HCT116 (cell line): ENCODE data around the gene ZNF516. TPM values are rescaled to one million over a fixed set of nuclear protein-coding genes. Genes with fewer than 3 reads are reported as not detected.

Source experiments
- ATAC-seq: fragments of 200-7000 bp; cut with Tn5 transposase; 2 replicates; pipeline ENCODE4 v1.9.1; 2020; ENCODE audit warnings: mild to moderate bottlenecking, moderate library complexity
- BruUV-seq: library from RNA; stranded (reverse); fragments of 400-500 nt; replicated peaks from 2 replicates; lab custom pipeline; 2021; lab: Mats Ljungman, UMichigan
- CTCF ChIA-PET: fragments of 300-600 bp; sonication (Branson Sonifier 250); formaldehyde crosslinking; loops from one replicate; lab custom pipeline; 2021; ENCODE audit warnings: antibody characterized with exemption; lab: Charles Lee
- POLR2A ChIA-PET: fragments of 300-600, 350-600 bp; sonication (Branson Sonifier 250); formaldehyde crosslinking; loops from one replicate; lab custom pipeline; 2021; ENCODE audit warnings: antibody characterized with exemption; lab: Charles Lee
- RAD21 ChIA-PET, 2 experiments: fragments of 300-600 bp; sonication (Branson Sonifier 250); formaldehyde crosslinking; loops; one replicate each; lab custom pipeline; 2023; ENCODE audit warnings: low total read pairs in 2 of 2; ENCODE audit not compliant: uncharacterized antibody in 2 of 2, unreplicated experiment in 2 of 2, low non-redundant PET in 1 of 2; lab: Charles Lee
- DNase-seq: peaks from one replicate; pipeline ENCODE4 v3.0.0-alpha.2; 2010; ENCODE audit warnings: low read depth, low spot score
- H2AFZ ChIP-seq: fragments of 200-600 bp; shearing (Covaris generic), sonication (generic); 2 replicates; pipeline ENCODE4 v1.6.1; 2017; ENCODE audit warnings: low read depth, mixed run types, mixed read lengths, antibody characterized with exemption, low read length; ENCODE audit not compliant: poor library complexity, severe bottlenecking
- H3K27ac ChIP-seq: 2 replicates; pipeline ENCODE4 v1.5.1; 2012; ENCODE audit warnings: low read depth, low read length
- H3K27me3 ChIP-seq: fragments of 200-600 bp; sonication (generic); 2 replicates; pipeline ENCODE4 v1.6.1; 2016; ENCODE audit warnings: mixed run types, low read length, mixed read lengths; ENCODE audit not compliant: insufficient read depth
- H3K36me3 ChIP-seq, 2 experiments: fragments of 200-500 bp in 1 of 2; fragments of 200-600 bp in 1 of 2; sonication (Bioruptor generic) in 1 of 2; sonication (generic) in 1 of 2; 2 replicates each; pipeline versions ENCODE4 v1.5.1 to v1.6.1; 2014 to 2016; ENCODE audit warnings: low read length in 2 of 2, inconsistent platforms in 1 of 2, mixed read lengths in 1 of 2, mixed run types in 1 of 2; ENCODE audit not compliant: insufficient read depth in 2 of 2, control insufficient read depth in 1 of 2
- H3K4me1 ChIP-seq, 2 experiments: fragments of 200-600 bp in 1 of 2; sonication (generic) in 1 of 2; 2 replicates each; pipeline versions ENCODE4 v1.5.1 to v1.6.1; 2012 to 2017; ENCODE audit warnings: low read length in 2 of 2, inconsistent platforms in 1 of 2, mild to moderate bottlenecking in 1 of 2, mixed read lengths in 1 of 2, mixed run types in 1 of 2, moderate library complexity in 1 of 2; ENCODE audit not compliant: insufficient read depth in 2 of 2, control insufficient read depth in 1 of 2
- H3K4me2 ChIP-seq: fragments of 200-600 bp; sonication (generic); 2 replicates; pipeline ENCODE4 v1.6.1; 2017; ENCODE audit warnings: mixed run types, low read length, mixed read lengths
- H3K4me3 ChIP-seq, 2 experiments: fragments of 200-600 bp in 1 of 2; sonication (generic) in 1 of 2; replicated peaks in 1 of 2; 2 replicates each; pipeline ENCODE4 v1.5.1; 2011 to 2016; ENCODE audit warnings: low read length in 2 of 2, control low read depth in 1 of 2, low read depth in 1 of 2, mild to moderate bottlenecking in 1 of 2, mixed read lengths in 1 of 2, mixed run types in 1 of 2
- H3K79me2 ChIP-seq: fragments of 200-600 bp; sonication (generic); 2 replicates; pipeline ENCODE4 v1.6.1; 2017; ENCODE audit warnings: mild to moderate bottlenecking, mixed run types, low read length, moderate library complexity, mixed read lengths; ENCODE audit not compliant: insufficient read depth
- H3K9ac ChIP-seq: fragments of 200-600 bp; sonication (generic); 2 replicates; pipeline ENCODE4 v1.6.1; 2016; ENCODE audit warnings: low read length, mixed read lengths
- H3K9me2 ChIP-seq: fragments of 200-600 bp; sonication (generic), shearing (Covaris generic); 2 replicates; pipeline ENCODE4 v1.6.1; 2017; ENCODE audit warnings: mixed run types, mild to moderate bottlenecking, moderate library complexity; ENCODE audit not compliant: insufficient read depth
- H3K9me3 ChIP-seq, 2 experiments: fragments of 200-500 bp in 1 of 2; fragments of 200-600 bp in 1 of 2; sonication (Bioruptor generic) in 1 of 2; sonication (generic) in 1 of 2; 2 replicates each; pipeline ENCODE4 v1.6.1; 2014 to 2017; ENCODE audit warnings: low read length in 2 of 2, mixed read lengths in 2 of 2, inconsistent platforms in 1 of 2, low read depth in 1 of 2, mild to moderate bottlenecking in 1 of 2, mixed run types in 1 of 2, moderate library complexity in 1 of 2; ENCODE audit not compliant: control insufficient read depth in 1 of 2, insufficient read depth in 1 of 2
- H4K20me1 ChIP-seq: fragments of 200-600 bp; sonication (generic), shearing (Covaris generic); 2 replicates; pipeline ENCODE4 v1.6.1; 2017; ENCODE audit warnings: mixed run types, mild to moderate bottlenecking, moderate library complexity; ENCODE audit not compliant: insufficient read depth
- ATF3 ChIP-seq: IDR thresholded peaks from 2 replicates; pipeline ENCODE4 v1.6.1; 2012
- CBX3 ChIP-seq: IDR thresholded peaks from 2 replicates; pipeline ENCODE4 v1.6.1; 2012; ENCODE audit warnings: low read depth
- EGR1 ChIP-seq: IDR thresholded peaks from 2 replicates; pipeline ENCODE4 v1.6.1; 2012; ENCODE audit warnings: low read depth
- FOSL1 ChIP-seq: IDR thresholded peaks from 2 replicates; pipeline ENCODE4 v1.6.1; 2012; ENCODE audit warnings: low read depth
- POLR2A ChIP-seq: IDR thresholded peaks from 2 replicates; pipeline ENCODE4 v1.7.0; 2011; ENCODE audit warnings: borderline replicate concordance; ENCODE audit not compliant: insufficient read depth, insufficient read length; ENCODE audit errors: extremely low read depth
- POLR2AphosphoS5 ChIP-seq: IDR thresholded peaks from 2 replicates; pipeline ENCODE4 v1.6.1; 2011; ENCODE audit warnings: mild to moderate bottlenecking, low read depth, low read length, moderate library complexity
- SP1 ChIP-seq: IDR thresholded peaks from 2 replicates; pipeline ENCODE4 v1.6.1; 2012; ENCODE audit warnings: low read depth
- SRF ChIP-seq: IDR thresholded peaks from 2 replicates; pipeline ENCODE4 v1.6.1; 2012; ENCODE audit warnings: low read depth
- TCF7L2 ChIP-seq: IDR thresholded peaks from 2 replicates; pipeline ENCODE4 v1.7.0; 2011; ENCODE audit warnings: borderline replicate concordance, inconsistent platforms; ENCODE audit not compliant: insufficient read depth, insufficient read length; ENCODE audit errors: extremely low read depth
- ZBTB33 ChIP-seq: IDR thresholded peaks from 2 replicates; pipeline ENCODE4 v1.6.1; 2011; ENCODE audit warnings: mild to moderate bottlenecking, low read length, moderate library complexity; ENCODE audit not compliant: insufficient replicate concordance; ENCODE audit errors: extremely low read depth
- ZFX ChIP-seq: fragments of 450-650 bp; IDR thresholded peaks from 2 replicates; pipeline ENCODE4 v1.6.1; 2017
- ZNF274 ChIP-seq: fragments of 200-500 bp; sonication (Bioruptor generic); IDR thresholded peaks from 2 replicates; pipeline ENCODE4 v1.6.1; 2014; ENCODE audit warnings: mild to moderate bottlenecking, low read depth, low read length, inconsistent platforms
- intact Hi-C: fragments of 100-400 bp; cut with micrococcal nuclease; formaldehyde crosslinking; loops from 2 replicates; pipeline ENCODE4 v1.10.0; 2022
- total RNA-seq: library from RNA; stranded (reverse); gene quantifications from one replicate; pipeline ENCODE4 v1.2.1, GENCODE V29; 2021; ENCODE audit not compliant: unreplicated experiment

Gene ZNF516
- total RNA-seq, 1 experiment from 2014 or later, result 32.0 TPM

GRCh38 chr18:76387608-76388007 is 107.4 kb downstream of the ZNF516 start:
- Histone ChIP-seq H3K27ac (no peak overlapping the region), H3K4me2 (no peak overlapping the region), H2AFZ (no peak overlapping the region), H3K79me2 (0 out of 2 replicates have a peak, but pooled peaks cover 4% of the 10 kb centered on the region), H3K36me3 (no peaks in the 10 kb centered on the region), H3K9me2 (no peaks in the 10 kb centered on the region), H3K9me3 (no peaks in the 10 kb centered on the region), H3K9ac (no peak overlapping the region), H3K4me1 (no peaks in the 10 kb centered on the region), H3K4me3 (no peak overlapping the region), H4K20me1 (no peaks in the 10 kb centered on the region), H3K27me3 (no peaks in the 10 kb centered on the region)
- no TSS peak for BruUV-seq
- ATAC-seq (no peak), DNase-seq (no peak)
- ChIA-PET POLR2A (no interaction called here), RAD21 (no interaction called here), CTCF (no interaction called here)
- intact Hi-C loops, result no loop called here
- no peak for TF ChIP-seq ZBTB33
- no peak for TF ChIP-seq ZFX
- TF ChIP-seq SRF, result no peak
- no peak for TF ChIP-seq ATF3
- TF ChIP-seq CBX3, result no peak
- no peak for TF ChIP-seq EGR1
- no peak for TF ChIP-seq ZNF274
- no peak for TF ChIP-seq TCF7L2
- TF ChIP-seq FOSL1, result no peak
- no peak for TF ChIP-seq POLR2AphosphoS5
- TF ChIP-seq POLR2A, result no peak
- TF ChIP-seq SP1, result no peak
